HCT116 (cell line): Measurements from ENCODE around the gene CSF3R.

Experiments
- ATF3 ChIP-seq: IDR thresholded peaks from 2 replicates; pipeline ENCODE4 v1.6.1; 2012
- POLR2AphosphoS5 ChIP-seq: IDR thresholded peaks from 2 replicates; pipeline ENCODE4 v1.6.1; 2011; ENCODE audit warnings: mild to moderate bottlenecking, low read depth, low read length, moderate library complexity
- ZNF274 ChIP-seq: fragments of 200-500 bp; sonication (Bioruptor generic); IDR thresholded peaks from 2 replicates; pipeline ENCODE4 v1.6.1; 2014; ENCODE audit warnings: mild to moderate bottlenecking, low read depth, low read length, inconsistent platforms
- TF ChIP-seq, protein P1 (sequence below), 3 experiments: fragments of 200-600 bp in 1 of 3; sonication (generic) in 1 of 3; IDR thresholded peaks in 2 of 3; conservative IDR thresholded peaks in 1 of 3; 2 replicates each; pipeline ENCODE4 v1.5.1; 2012 to 2017; ENCODE audit warnings: low read depth in 2 of 3, low read length in 2 of 3, antibody characterized with exemption in 1 of 3, borderline replicate concordance in 1 of 3, control low read depth in 1 of 3, mild to moderate bottlenecking in 1 of 3, mixed read lengths in 1 of 3, mixed run types in 1 of 3, moderate library complexity in 1 of 3; ENCODE audit not compliant: insufficient read depth in 1 of 3
- TF ChIP-seq, protein P2 (sequence below): IDR thresholded peaks from 2 replicates; pipeline ENCODE4 v1.6.1; 2011; ENCODE audit warnings: mild to moderate bottlenecking, low read length, moderate library complexity; ENCODE audit not compliant: insufficient replicate concordance; ENCODE audit errors: extremely low read depth

DNA sequence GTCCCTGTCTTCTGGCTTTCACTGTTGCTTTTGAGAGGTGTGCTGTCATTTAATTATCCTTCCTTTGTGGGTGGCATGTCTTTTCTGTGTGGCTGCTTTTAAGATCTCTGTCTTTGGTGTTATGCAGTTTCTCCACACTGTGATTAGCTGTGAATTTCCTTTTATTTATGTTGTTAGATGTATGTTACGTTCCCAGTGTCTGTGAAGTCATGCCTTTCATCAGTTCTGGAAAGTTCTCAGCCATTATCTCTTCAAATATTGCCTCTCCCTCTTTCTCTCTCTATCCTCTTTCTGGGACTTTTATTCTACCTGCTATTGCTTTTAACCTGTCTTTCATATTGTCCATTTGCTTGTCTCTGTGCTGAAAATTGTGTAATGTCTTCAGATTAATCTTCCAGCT, 21.0 kb upstream of the CSF3R start:
- TF ChIP-seq POLR2AphosphoS5 = no peak
- TF ChIP-seq, protein P1, sequence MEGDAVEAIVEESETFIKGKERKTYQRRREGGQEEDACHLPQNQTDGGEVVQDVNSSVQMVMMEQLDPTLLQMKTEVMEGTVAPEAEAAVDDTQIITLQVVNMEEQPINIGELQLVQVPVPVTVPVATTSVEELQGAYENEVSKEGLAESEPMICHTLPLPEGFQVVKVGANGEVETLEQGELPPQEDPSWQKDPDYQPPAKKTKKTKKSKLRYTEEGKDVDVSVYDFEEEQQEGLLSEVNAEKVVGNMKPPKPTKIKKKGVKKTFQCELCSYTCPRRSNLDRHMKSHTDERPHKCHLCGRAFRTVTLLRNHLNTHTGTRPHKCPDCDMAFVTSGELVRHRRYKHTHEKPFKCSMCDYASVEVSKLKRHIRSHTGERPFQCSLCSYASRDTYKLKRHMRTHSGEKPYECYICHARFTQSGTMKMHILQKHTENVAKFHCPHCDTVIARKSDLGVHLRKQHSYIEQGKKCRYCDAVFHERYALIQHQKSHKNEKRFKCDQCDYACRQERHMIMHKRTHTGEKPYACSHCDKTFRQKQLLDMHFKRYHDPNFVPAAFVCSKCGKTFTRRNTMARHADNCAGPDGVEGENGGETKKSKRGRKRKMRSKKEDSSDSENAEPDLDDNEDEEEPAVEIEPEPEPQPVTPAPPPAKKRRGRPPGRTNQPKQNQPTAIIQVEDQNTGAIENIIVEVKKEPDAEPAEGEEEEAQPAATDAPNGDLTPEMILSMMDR (IDR thresholded peaks at IDR 0.05 in 2 of 3, conservative IDR thresholded peaks at IDR 0.05 in 1 of 3; ENCODE audit: borderline replicate concordance in 1 of 3, insufficient read depth in 1 of 3, low read depth in 2 of 3, low read length in 2 of 3) = no peak
- TF ChIP-seq, protein P2, sequence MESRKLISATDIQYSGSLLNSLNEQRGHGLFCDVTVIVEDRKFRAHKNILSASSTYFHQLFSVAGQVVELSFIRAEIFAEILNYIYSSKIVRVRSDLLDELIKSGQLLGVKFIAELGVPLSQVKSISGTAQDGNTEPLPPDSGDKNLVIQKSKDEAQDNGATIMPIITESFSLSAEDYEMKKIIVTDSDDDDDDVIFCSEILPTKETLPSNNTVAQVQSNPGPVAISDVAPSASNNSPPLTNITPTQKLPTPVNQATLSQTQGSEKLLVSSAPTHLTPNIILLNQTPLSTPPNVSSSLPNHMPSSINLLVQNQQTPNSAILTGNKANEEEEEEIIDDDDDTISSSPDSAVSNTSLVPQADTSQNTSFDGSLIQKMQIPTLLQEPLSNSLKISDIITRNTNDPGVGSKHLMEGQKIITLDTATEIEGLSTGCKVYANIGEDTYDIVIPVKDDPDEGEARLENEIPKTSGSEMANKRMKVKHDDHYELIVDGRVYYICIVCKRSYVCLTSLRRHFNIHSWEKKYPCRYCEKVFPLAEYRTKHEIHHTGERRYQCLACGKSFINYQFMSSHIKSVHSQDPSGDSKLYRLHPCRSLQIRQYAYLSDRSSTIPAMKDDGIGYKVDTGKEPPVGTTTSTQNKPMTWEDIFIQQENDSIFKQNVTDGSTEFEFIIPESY = no peak
- no peak for TF ChIP-seq ZNF274
- TF ChIP-seq ATF3 = no peak
